Heart left ventricle (tissue), 13 donors: ENCODE results near the gene CTF1.

Source experiments
- POLR2A ChIP-seq, 2 donors: fragments of 450-650 bp; IDR thresholded peaks; one replicate each; pipeline ENCODE4 v1.6.1; 2017; ENCODE audit warnings: antibody characterized with exemption in 2 of 2, mild to moderate bottlenecking in 2 of 2, moderate library complexity in 2 of 2
- TF ChIP-seq, protein P1 (sequence below), 12 donors: fragments of 200-600 bp; sonication (generic) in 4 of 12; IDR thresholded peaks; one replicate each; pipeline versions ENCODE4 v1.5.0 to v1.8.0; 2018 to 2022; ENCODE audit warnings: antibody characterized with exemption in 12 of 12, mild to moderate bottlenecking in 5 of 12
- donor health status: ischemic (EF 13 %, LVEDD 7.1; RV severe dilation, severe dysfunction).
- donor health status: DM: no; HTN: yes; CAD: no.
- donor health status: DM: no; HTN: no; CAD: no.
- donor health status: ischemic (EF 25% LVEDD 6.9; RV normal size, moderate dysfunction).
- donor health status: ischemic (EF 25% LVEDD 5.7; RV mildly dilated, moderate dysfunction).
- donor health status: ischemic (EF 35%, LVEDD 5.7; RV mildly dilated, moderate dysfunction).
- donor health status: nonischemic (EF 11% LVEDD 7.7; RV severe dilation, severe dysfunction).
- donor health status: DM: yes; HTN: yes; CAD: no.
- donor health status: PGD.
- donor health status: ischemic (EF 29% LVEDD 5.4; RV normal size, mild dysfunction).
- donor health status: nonischemic (EF 23%, LVEDD 6.1; RV moderate dilation, normal function).

DNA sequence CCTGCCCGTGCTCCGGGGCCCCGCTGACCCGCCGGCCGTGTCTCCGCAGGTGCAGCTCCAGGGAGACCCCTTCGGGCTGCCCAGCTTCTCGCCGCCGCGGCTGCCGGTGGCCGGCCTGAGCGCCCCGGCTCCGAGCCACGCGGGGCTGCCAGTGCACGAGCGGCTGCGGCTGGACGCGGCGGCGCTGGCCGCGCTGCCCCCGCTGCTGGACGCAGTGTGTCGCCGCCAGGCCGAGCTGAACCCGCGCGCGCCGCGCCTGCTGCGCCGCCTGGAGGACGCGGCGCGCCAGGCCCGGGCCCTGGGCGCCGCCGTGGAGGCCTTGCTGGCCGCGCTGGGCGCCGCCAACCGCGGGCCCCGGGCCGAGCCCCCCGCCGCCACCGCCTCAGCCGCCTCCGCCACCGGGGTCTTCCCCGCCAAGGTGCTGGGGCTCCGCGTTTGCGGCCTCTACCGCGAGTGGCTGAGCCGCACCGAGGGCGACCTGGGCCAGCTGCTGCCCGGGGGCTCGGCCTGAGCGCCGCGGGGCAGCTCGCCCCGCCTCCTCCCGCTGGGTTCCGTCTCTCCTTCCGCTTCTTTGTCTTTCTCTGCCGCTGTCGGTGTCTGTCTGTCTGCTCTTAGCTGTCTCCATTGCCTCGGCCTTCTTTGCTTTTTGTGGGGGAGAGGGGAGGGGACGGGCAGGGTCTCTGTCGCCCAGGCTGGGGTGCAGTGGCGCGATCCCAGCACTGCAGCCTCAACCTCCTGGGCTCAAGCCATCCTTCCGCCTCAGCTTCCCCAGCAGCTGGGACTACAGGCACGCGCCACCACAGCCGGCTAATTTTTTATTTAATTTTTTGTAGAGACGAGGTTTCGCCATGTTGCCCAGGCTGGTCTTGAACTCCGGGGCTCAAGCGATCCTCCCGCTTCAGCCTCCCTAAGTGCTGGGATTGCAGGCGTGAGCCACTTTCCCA lies 5.9 kb downstream of the CTF1 start:
- TF ChIP-seq, protein P1, sequence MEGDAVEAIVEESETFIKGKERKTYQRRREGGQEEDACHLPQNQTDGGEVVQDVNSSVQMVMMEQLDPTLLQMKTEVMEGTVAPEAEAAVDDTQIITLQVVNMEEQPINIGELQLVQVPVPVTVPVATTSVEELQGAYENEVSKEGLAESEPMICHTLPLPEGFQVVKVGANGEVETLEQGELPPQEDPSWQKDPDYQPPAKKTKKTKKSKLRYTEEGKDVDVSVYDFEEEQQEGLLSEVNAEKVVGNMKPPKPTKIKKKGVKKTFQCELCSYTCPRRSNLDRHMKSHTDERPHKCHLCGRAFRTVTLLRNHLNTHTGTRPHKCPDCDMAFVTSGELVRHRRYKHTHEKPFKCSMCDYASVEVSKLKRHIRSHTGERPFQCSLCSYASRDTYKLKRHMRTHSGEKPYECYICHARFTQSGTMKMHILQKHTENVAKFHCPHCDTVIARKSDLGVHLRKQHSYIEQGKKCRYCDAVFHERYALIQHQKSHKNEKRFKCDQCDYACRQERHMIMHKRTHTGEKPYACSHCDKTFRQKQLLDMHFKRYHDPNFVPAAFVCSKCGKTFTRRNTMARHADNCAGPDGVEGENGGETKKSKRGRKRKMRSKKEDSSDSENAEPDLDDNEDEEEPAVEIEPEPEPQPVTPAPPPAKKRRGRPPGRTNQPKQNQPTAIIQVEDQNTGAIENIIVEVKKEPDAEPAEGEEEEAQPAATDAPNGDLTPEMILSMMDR (IDR thresholded peaks at IDR 0.05) = peak in 10 of 12 donors; percentile 6 to 58 (median 24)
- no peak for TF ChIP-seq POLR2A (IDR thresholded peaks at IDR 0.05)
